Measurements from ENCODE around the gene CFAP57.

Gene CFAP57

GRCh38 chr1:43299101-43299500 lies 127.0 kb downstream of the CFAP57 start:
- no peak for DNase-seq (ENCODE audit: low spot score)

- DNase-seq (ENCODE audit: low spot score): no peak
Observed at GRCh38 chr1:43300378-43301094, 128.4 kb downstream of the CFAP57 start, which contains the start of gene TIE1. TIE1 (plus strand) TSS chr1:43300982; CDS start chr1:43301072, 90 bp downstream.

GRCh38 chr1:43302201-43302600 lies 130.1 kb downstream of the CFAP57 start:
- DNase-seq (ENCODE audit: low spot score): peak; percentile 44

- DNase-seq (ENCODE audit: low spot score): no peak
Observed at GRCh38 chr1:43302721-43303470, 130.8 kb downstream of the CFAP57 start.

- no peak for DNase-seq (ENCODE audit: low spot score)
Observed at GRCh38 chr1:43303471-43304313, 131.6 kb downstream of the CFAP57 start.

Data from globus pallidus (tissue), 1 donor.